ENCODE data around the gene SLC12A5.
A peak's percentile ranks its signal among the peaks of the same experiment; 100 is the strongest.

SLC12A5 gene

GRCh38 chr20:46004889-46005473 lies 24.0 kb upstream of the SLC12A5 start:
- intact Hi-C loops (cut with DNase I), result no loop called here
- DNase-seq, result no peak

- intact Hi-C loops (cut with DNase I), result no loop called here
- no peak for DNase-seq
These were observed 22.9 kb upstream of the SLC12A5 start for GRCh38 chr20:46006022-46006705.

DNA sequence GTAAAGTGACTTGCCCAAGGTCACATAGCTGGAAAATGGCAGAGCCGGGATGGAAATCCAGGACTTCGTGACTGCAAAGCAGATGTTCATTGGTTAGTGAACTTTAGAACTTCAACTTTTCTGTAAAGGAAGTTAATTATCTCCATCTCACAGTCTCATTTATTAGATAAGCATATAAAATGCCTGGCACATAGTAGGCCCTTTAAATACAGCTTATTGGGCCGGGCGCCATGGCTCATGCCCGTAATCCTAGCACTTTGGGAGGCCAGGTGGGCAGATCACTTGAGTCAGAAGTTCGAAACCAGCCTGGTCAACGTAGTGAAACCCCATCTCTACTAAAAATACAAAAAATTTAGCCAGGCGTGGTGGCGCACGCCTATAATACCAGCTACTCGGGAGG lies 22.1 kb upstream of the SLC12A5 start:
- no peak for DNase-seq
- intact Hi-C loops (cut with DNase I), result no loop called here

DNA sequence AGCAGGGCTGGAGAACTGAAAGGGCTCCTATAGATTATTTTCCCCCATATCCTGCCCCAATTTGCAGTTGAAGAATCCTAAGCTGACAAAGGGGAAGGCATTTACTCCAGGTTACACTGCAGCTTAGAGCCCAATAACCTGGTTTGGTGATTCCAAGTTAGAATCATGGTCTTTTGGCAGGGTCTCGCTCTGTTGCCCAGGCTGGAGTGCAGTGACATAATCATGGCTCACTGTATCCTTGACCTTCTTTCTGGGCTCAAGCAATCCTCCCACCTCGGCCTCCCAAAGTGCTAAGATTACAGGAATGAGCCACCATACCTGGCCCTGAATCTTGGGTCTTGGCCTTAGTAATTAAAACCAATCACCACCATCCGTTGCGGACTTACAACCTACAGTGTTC lies 21.3 kb upstream of the SLC12A5 start:
- DNase-seq, result no peak
- intact Hi-C loops (cut with DNase I), result no loop called here

- peak in 1 of 10 donors; percentile 58 for DNase-seq
- intact Hi-C loops (cut with DNase I), result no loop called here
These were observed 19.2 kb upstream of the SLC12A5 start for GRCh38 chr20:46009816-46010215.

- intact Hi-C loops (cut with DNase I), result no loop called here
- DNase-seq, result peak in 1 of 10 donors; percentile 54
These were observed 18.3 kb upstream of the SLC12A5 start for GRCh38 chr20:46010491-46011391.

GRCh38 chr20:46011631-46012482 lies 17.2 kb upstream of the SLC12A5 start:
- intact Hi-C loops (cut with DNase I), result no loop called here
- DNase-seq, result peak in 1 of 10 donors; percentile 69

- intact Hi-C loops (cut with DNase I), result no loop called here
These were observed 16.1 kb upstream of the SLC12A5 start for GRCh38 chr20:46012921-46013320.

DNA sequence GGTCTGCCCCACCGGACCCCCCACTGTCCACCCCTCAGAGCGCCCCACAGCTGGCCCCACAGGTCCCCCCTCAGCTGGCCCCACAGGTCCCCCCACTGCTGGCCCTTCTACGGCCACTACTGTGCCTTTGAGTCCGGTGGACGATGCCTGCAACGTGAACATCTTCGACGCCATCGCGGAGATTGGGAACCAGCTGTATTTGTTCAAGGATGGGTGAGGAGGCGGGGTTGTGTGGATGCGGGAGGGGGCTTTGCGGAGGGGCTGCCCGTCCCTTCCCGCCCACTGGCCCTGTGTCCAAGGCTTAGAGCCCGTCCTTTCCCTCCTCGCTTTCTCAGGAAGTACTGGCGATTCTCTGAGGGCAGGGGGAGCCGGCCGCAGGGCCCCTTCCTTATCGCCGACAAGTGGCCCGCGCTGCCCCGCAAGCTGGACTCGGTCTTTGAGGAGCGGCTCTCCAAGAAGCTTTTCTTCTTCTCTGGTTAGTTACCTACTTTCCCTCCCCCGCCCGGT lies 15.6 kb upstream of the SLC12A5 start:
- no peak for DNase-seq
- intact Hi-C loops (cut with DNase I), result no loop called here

More at GRCh38 chr20:46012921-46013320, 16.1 kb upstream of the SLC12A5 start:
- no peak for DNase-seq

GRCh38 chr20:46013829-46014516 lies 15.0 kb upstream of the SLC12A5 start:
- intact Hi-C loops (cut with DNase I), result no loop called here
- peak in 2 of 10 donors; percentile 43 to 68 for DNase-seq

- DNase-seq, result no peak
- intact Hi-C loops (cut with DNase I), result no loop called here
These were observed 14.3 kb upstream of the SLC12A5 start for GRCh38 chr20:46014517-46015396.

DNA sequence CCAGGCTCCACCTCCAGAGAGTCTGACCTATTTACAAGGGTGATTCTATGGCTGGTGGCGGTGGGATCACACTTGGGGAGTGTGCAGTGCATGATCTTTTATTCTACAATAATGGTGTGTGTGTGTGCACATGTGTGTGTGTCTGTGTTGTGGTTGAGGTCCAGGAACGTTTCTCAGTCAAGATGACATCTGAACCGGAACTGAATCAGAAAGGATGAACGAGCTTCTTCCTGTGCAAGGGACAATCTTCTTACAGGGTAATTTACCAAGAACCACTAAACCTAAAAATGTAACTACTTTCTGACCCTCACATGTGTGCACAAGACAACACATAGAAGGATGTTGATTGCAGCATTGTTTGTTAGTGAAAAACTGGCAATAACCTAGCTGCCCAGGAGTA lies 11.7 kb upstream of the SLC12A5 start:
- intact Hi-C loops (cut with DNase I), result no loop called here
- no peak for DNase-seq

DNA sequence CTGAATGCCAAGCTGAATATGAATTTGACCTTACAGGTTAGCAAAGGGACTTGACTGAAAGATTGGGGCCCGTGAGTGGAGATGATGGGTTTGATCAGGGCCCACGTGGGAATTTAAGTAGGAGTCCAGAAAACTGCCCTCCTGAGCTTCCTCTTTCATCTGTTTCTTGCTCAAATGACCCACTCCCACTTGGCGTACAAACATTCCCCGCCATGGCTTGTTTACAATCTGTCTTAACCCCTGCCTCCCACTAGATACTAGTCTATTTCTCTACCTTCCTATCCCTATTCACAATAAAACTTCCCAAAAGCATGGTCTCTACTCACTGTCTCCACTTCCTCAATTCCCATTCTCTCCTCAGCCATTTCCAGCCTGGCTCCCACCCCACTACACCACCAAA lies 10.9 kb upstream of the SLC12A5 start:
- intact Hi-C loops (cut with DNase I), result no loop called here
- no peak for DNase-seq

DNA sequence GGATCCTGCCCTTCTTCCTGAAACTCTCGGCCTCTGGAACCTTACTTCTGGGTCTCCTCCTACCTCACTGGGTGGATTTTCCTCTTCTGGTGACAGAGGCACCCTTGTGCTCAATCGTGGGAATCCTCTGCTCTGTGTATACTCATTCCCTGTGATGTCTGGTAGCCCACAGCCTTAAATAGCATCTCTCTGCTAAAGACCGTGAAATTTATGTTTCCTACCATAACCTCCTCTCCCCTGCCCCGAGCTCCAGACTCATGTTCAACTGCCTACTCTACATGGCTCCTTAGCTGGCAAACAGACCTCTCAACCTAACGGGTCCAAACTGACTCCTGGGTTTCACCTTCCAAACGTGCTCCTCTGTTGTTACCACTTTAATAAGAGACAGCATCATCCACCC lies 10.4 kb upstream of the SLC12A5 start:
- intact Hi-C loops (cut with DNase I), result no loop called here

GRCh38 chr20:46020555-46020954 lies 8.5 kb upstream of the SLC12A5 start:
- DNase-seq, result peak in 1 of 10 donors; percentile 38
- intact Hi-C loops (cut with DNase I), result loop anchor here (10.0 kb wide), 1 partner anchor 334 kb away; no protein-coding TSS in a partner anchor

More for the DNA sequence above, 10.4 kb upstream of the SLC12A5 start:
- DNase-seq, result no peak

GRCh38 chr20:46021361-46022359 lies 7.4 kb upstream of the SLC12A5 start:
- peak in 9 of 10 donors; percentile 44 to 92 (median 63) for DNase-seq
- intact Hi-C loops (cut with DNase I), result loop anchor here (2.0 to 10.0 kb wide), 2 partner anchors 67 to 333 kb away; partner anchors contain the start of gene NCOA5

Measured in posterior cingulate gyrus (tissue), 11 donors.